ENCODE results near the gene AZIN2. TPM values are rescaled to one million over a fixed set of nuclear protein-coding genes. Genes with fewer than 3 reads are reported as not detected.

AZIN2 gene
- total RNA-seq, 2 donors from 2014 or later: 1.9 to 3.3 TPM

GRCh38 chr1:33039840-33040239 lies 41.1 kb upstream of the AZIN2 start:
- Histone ChIP-seq H3K9me3 (no peaks in the 10 kb centered on the region), H3K4me3 (no peak overlapping the region), H3K27me3 (no peaks in the 10 kb centered on the region), H3K4me1 (peaks cover 0 to 24% of the 10 kb centered on the region in 2 donors), H3K36me3 (no peaks in the 10 kb centered on the region), H3K27ac (no peak overlapping the region)
- TF ChIP-seq, protein P1, sequence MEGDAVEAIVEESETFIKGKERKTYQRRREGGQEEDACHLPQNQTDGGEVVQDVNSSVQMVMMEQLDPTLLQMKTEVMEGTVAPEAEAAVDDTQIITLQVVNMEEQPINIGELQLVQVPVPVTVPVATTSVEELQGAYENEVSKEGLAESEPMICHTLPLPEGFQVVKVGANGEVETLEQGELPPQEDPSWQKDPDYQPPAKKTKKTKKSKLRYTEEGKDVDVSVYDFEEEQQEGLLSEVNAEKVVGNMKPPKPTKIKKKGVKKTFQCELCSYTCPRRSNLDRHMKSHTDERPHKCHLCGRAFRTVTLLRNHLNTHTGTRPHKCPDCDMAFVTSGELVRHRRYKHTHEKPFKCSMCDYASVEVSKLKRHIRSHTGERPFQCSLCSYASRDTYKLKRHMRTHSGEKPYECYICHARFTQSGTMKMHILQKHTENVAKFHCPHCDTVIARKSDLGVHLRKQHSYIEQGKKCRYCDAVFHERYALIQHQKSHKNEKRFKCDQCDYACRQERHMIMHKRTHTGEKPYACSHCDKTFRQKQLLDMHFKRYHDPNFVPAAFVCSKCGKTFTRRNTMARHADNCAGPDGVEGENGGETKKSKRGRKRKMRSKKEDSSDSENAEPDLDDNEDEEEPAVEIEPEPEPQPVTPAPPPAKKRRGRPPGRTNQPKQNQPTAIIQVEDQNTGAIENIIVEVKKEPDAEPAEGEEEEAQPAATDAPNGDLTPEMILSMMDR (IDR thresholded peaks at IDR 0.05): no peak
- no peak for DNase-seq (ENCODE audit: low spot score)

- Histone ChIP-seq H3K27me3 (no peaks in the 10 kb centered on the region), H3K4me1 (peaks cover 0 to 12% of the 10 kb centered on the region in 2 donors), H3K27ac (no peak overlapping the region), H3K9me3 (no peaks in the 10 kb centered on the region), H3K36me3 (no peaks in the 10 kb centered on the region), H3K4me3 (no peak overlapping the region)
- TF ChIP-seq, protein P1 (IDR thresholded peaks at IDR 0.05): no peak
- no peak for DNase-seq (ENCODE audit: low spot score)
These were observed 39.9 kb upstream of the AZIN2 start for GRCh38 chr1:33041026-33041425.

- Histone ChIP-seq H3K9me3 (no peaks in the 10 kb centered on the region), H3K36me3 (no peaks in the 10 kb centered on the region), H3K4me3 (no peak overlapping the region), H3K4me1 (peaks cover 0 to 10% of the 10 kb centered on the region in 2 donors), H3K27me3 (no peaks in the 10 kb centered on the region), H3K27ac (no peak overlapping the region)
- DNase-seq (ENCODE audit: low spot score): no peak
- TF ChIP-seq, protein P1 (IDR thresholded peaks at IDR 0.05): no peak
These were observed 38.1 kb upstream of the AZIN2 start for GRCh38 chr1:33042831-33043230.

DNA sequence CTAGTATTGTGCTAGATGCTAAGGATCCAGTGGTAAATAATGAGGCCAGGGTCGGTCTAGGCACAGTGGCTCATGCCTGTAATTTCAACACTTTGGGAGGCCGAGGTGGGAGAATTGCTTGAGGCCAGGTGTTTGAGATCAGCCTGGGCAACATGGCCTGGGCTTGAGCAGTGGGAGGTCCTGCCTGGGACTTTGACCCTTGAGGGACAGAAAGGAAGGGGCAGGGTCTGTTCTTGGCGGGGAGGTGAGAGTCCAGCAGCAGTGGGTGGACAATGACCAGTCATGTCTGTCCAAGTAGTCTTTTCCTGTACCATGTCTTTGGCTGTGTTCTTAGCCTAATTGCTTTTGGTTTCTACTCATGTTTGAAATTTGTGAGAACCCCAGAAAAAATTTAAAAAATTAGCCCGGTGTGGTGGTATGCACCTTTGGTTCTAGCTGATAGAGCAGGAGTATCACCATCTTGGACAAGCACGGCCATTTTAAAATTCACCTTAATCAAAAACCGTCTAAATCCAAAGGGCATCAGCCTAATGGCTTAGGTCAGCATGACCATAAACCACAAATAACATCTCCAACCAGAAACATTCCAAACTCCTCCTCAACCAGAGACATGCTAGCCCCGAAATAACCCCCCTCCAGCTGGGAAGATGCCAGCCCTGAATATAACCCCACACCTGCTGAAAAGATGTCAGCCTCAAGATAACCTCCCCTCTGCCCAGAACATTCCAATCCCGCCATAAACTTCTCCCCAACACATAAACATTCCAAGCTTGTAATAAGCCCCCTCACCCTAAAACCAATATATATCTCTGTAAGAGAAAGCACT lies 37.5 kb upstream of the AZIN2 start:
- TF ChIP-seq, protein P1 (IDR thresholded peaks at IDR 0.05): no peak
- no peak for DNase-seq (ENCODE audit: low spot score)
- Histone ChIP-seq H3K36me3 (no peaks in the 10 kb centered on the region), H3K4me3 (no peak overlapping the region), H3K27ac (no peak overlapping the region), H3K4me1 (peaks cover 0 to 10% of the 10 kb centered on the region in 2 donors), H3K9me3 (no peaks in the 10 kb centered on the region), H3K27me3 (no peaks in the 10 kb centered on the region)

GRCh38 chr1:33045246-33045645 lies 35.7 kb upstream of the AZIN2 start:
- DNase-seq (ENCODE audit: low spot score): no peak
- TF ChIP-seq, protein P1 (IDR thresholded peaks at IDR 0.05): no peak
- Histone ChIP-seq H3K27ac (no peak overlapping the region), H3K27me3 (no peaks in the 10 kb centered on the region), H3K4me3 (no peak overlapping the region), H3K4me1 (peaks cover 0 to 10% of the 10 kb centered on the region in 2 donors), H3K9me3 (no peaks in the 10 kb centered on the region), H3K36me3 (no peaks in the 10 kb centered on the region)

Measured in right atrium auricular region (tissue), 2 donors.